Astrocyte (in vitro differentiated cells and primary cell): ENCODE data around the gene TAF6. TPM values are rescaled to one million over a fixed set of nuclear protein-coding genes. Genes with fewer than 3 reads are reported as not detected.
A peak's percentile ranks its signal among the peaks of the same experiment; 100 is the strongest.

Experiments used
- DNase-seq: peaks from one replicate; pipeline ENCODE4 v3.0.0-alpha.2; 2010; ENCODE audit warnings: low read depth
- FAIRE-seq: peaks from 2 replicates; lab custom pipeline; 2011; peaks lifted over from hg19 to GRCh38; lab: Jason Lieb, UNC
- H2AFZ ChIP-seq: 2 replicates; pipeline ENCODE4 v1.6.0; 2012; ENCODE audit warnings: low read depth, low read length, inconsistent platforms
- H3K27ac ChIP-seq: 2 replicates; pipeline ENCODE4 v1.5.1; 2011; ENCODE audit warnings: low read depth, low read length, inconsistent platforms
- H3K27me3 ChIP-seq: 2 replicates; pipeline ENCODE4 v1.6.0; 2011; ENCODE audit warnings: low read length, inconsistent platforms; ENCODE audit not compliant: insufficient read depth
- H3K36me3 ChIP-seq: 2 replicates; pipeline ENCODE4 v1.5.1; 2011; ENCODE audit warnings: low read length, inconsistent platforms; ENCODE audit not compliant: insufficient read depth
- H3K4me1 ChIP-seq: 2 replicates; pipeline ENCODE4 v1.5.1; 2011; ENCODE audit warnings: low read length, inconsistent platforms; ENCODE audit not compliant: insufficient read depth
- H3K4me2 ChIP-seq: 2 replicates; pipeline ENCODE4 v1.6.0; 2012; ENCODE audit warnings: low read length, inconsistent platforms
- H3K4me3 ChIP-seq: 2 replicates; pipeline ENCODE4 v1.5.1; 2011; ENCODE audit warnings: low read depth, mild to moderate bottlenecking, low read length, inconsistent platforms; ENCODE audit not compliant: insufficient read depth
- H3K79me2 ChIP-seq: 2 replicates; pipeline ENCODE4 v1.6.0; 2012; ENCODE audit warnings: mild to moderate bottlenecking, low read length, inconsistent platforms; ENCODE audit not compliant: insufficient read depth
- H3K9ac ChIP-seq: 2 replicates; pipeline ENCODE4 v1.6.0; 2012; ENCODE audit warnings: mild to moderate bottlenecking, low read length, inconsistent platforms
- H3K9me3 ChIP-seq: 2 replicates; pipeline ENCODE4 v1.5.1; 2012; ENCODE audit warnings: low read depth, mild to moderate bottlenecking, low read length, inconsistent platforms; ENCODE audit not compliant: insufficient read depth
- H4K20me1 ChIP-seq: 2 replicates; pipeline ENCODE4 v1.6.0; 2012; ENCODE audit warnings: low read length, inconsistent platforms; ENCODE audit not compliant: insufficient read depth
- H3K27ac Mint-ChIP-seq: one replicate; pipeline ENCODE4 v1.8.0; 2021; ENCODE audit warnings: mild to moderate bottlenecking, mixed read lengths; ENCODE audit not compliant: unreplicated experiment
- H3K27me3 Mint-ChIP-seq: one replicate; pipeline ENCODE4 v1.8.0; 2021; ENCODE audit warnings: low read depth, mixed read lengths; ENCODE audit not compliant: unreplicated experiment
- H3K36me3 Mint-ChIP-seq: one replicate; pipeline ENCODE4 v1.8.0; 2021; ENCODE audit warnings: low read depth, mixed read lengths; ENCODE audit not compliant: unreplicated experiment
- H3K4me1 Mint-ChIP-seq: one replicate; pipeline ENCODE4 v1.8.0; 2021; ENCODE audit warnings: low read depth, mixed read lengths; ENCODE audit not compliant: unreplicated experiment
- H3K4me3 Mint-ChIP-seq: one replicate; pipeline ENCODE4 v1.8.0; 2021; ENCODE audit warnings: mild to moderate bottlenecking, moderate library complexity, mixed read lengths; ENCODE audit not compliant: unreplicated experiment
- H3K9me3 Mint-ChIP-seq: one replicate; pipeline ENCODE4 v1.8.0; 2021; ENCODE audit warnings: mild to moderate bottlenecking, mixed read lengths; ENCODE audit not compliant: unreplicated experiment
- EZH2 ChIP-seq: IDR thresholded peaks from 2 replicates; pipeline ENCODE4 v1.6.1; 2012; ENCODE audit warnings: mild to moderate bottlenecking, low read length, inconsistent platforms; ENCODE audit not compliant: insufficient read depth
- total RNA-seq: library from RNA; stranded (reverse); gene quantifications from 2 replicates; pipeline ENCODE4 v1.2.1, GENCODE V29; 2021
- TF ChIP-seq, protein P1 (sequence below): IDR thresholded peaks from 2 replicates; pipeline ENCODE4 v1.5.1; 2011; ENCODE audit warnings: low read depth, mild to moderate bottlenecking, inconsistent platforms, low read length, moderate library complexity; ENCODE audit not compliant: insufficient read depth

Gene TAF6
- total RNA-seq, 1 donor from 2014 or later: 47.0 TPM

DNA sequence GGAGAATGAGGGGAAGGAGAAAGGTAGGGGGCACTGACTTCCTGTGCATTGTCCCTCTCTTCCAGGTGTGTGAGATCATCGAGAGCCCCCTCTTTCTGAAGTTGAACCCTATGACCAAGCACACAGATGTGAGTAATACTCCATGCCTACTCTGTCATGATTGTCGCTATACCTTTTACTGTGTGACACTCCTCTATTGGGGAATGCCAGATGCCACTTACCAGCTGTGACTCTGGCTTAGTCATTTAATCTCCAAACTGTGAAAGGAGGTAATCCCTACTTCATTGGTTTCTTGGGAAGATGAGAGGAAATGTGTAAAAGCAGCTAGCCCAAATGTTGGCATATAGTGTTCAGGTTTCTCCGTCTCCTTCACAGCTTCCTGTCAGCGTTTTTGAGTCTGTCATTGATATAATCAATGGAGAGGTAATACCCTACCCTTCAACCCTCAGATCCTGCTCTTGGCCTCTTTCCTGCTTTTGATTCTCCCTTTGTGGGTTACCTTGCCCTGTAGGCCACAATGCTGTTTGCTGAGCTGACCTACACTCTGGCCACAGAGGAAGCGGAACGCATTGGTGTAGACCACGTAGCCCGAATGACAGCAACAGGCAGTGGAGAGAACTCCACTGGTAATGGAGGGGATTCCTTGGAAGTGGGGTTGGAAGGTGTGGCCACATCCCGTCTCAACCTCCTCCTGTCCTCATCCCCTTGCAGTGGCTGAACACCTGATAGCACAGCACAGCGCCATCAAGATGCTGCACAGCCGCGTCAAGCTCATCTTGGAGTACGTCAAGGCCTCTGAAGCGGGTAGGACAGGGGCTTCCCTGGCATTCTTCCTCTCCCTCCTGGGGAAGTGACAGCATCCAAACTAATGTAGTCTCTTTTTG lies 28.4 kb downstream of the TAF6 start:
- H3K27me3 Mint-ChIP-seq: no peaks in the 10 kb centered on the region
- no peak overlapping the region for H2AFZ ChIP-seq
- H3K36me3 ChIP-seq: peaks cover 52% of the 10 kb centered on the region
- peaks cover 60% of the 10 kb centered on the region for H3K4me1 ChIP-seq
- H3K4me1 Mint-ChIP-seq: peaks cover 11% of the 10 kb centered on the region
- peak overlapping the region; percentile 58 for H3K27ac Mint-ChIP-seq
- peak overlapping the region; percentile 94 for H3K4me2 ChIP-seq
- H3K9ac ChIP-seq: peak overlapping the region; percentile 25
- H4K20me1 ChIP-seq: peaks cover 45% of the 10 kb centered on the region
- H3K27me3 ChIP-seq: no peaks in the 10 kb centered on the region
- H3K4me3 Mint-ChIP-seq: peak overlapping the region; percentile 95
- peaks cover 26% of the 10 kb centered on the region for H3K36me3 Mint-ChIP-seq
- no peaks in the 10 kb centered on the region for H3K9me3 Mint-ChIP-seq
- no peaks in the 10 kb centered on the region for H3K9me3 ChIP-seq
- peaks cover 68% of the 10 kb centered on the region for H3K79me2 ChIP-seq
- FAIRE-seq: no peak
- H3K27ac ChIP-seq: peak overlapping the region; percentile 43
- no peak overlapping the region for H3K4me3 ChIP-seq
- no peak for DNase-seq
- TF ChIP-seq, protein P1, sequence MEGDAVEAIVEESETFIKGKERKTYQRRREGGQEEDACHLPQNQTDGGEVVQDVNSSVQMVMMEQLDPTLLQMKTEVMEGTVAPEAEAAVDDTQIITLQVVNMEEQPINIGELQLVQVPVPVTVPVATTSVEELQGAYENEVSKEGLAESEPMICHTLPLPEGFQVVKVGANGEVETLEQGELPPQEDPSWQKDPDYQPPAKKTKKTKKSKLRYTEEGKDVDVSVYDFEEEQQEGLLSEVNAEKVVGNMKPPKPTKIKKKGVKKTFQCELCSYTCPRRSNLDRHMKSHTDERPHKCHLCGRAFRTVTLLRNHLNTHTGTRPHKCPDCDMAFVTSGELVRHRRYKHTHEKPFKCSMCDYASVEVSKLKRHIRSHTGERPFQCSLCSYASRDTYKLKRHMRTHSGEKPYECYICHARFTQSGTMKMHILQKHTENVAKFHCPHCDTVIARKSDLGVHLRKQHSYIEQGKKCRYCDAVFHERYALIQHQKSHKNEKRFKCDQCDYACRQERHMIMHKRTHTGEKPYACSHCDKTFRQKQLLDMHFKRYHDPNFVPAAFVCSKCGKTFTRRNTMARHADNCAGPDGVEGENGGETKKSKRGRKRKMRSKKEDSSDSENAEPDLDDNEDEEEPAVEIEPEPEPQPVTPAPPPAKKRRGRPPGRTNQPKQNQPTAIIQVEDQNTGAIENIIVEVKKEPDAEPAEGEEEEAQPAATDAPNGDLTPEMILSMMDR: no peak
- no peak for TF ChIP-seq EZH2

DNA sequence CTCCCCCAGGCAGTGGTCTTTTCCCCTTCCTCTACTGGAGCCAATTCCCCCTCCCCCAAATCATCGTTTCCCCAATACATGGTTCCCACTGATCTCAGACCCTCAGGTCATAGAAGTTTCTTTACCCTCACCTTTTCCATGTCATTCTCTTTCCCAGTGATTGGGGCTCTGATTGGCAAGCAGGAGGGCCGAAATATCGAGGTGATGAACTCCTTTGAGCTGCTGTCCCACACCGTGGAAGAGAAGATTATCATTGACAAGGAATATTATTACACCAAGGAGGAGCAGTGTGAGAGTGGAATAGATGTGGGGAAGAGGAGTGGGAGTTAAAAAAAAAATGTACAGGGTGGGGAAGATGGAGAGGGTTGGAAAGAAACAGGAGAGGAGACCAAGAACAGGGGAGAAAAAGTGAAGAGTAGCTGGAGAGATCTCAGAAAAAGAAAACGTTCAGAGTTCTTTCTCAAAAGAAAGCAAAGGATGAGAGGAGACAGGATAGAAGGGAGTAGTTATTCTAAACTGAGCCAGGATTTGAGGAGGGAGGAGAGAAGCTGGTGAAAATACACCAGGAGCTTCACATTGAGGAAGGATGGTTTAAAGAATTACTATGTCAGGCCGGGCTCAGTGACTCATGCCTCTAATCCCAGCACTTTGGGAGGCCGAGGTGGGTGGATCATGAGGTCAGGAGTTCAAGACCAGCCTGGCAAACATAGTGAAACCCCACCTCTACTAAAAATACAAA lies 29.5 kb downstream of the TAF6 start:
- DNase-seq (no peak), FAIRE-seq (no peak)
- Histone ChIP-seq H4K20me1 (peaks cover 42% of the 10 kb centered on the region), H3K36me3 (peaks cover 45% of the 10 kb centered on the region), H3K4me2 (peak overlapping the region; percentile 94), H3K4me3 (peak overlapping the region; percentile 93), H3K9me3 (no peaks in the 10 kb centered on the region), H3K79me2 (peaks cover 60% of the 10 kb centered on the region), H3K27ac (peak overlapping the region; percentile 84), H2AFZ (peak overlapping the region; percentile 89), H3K27me3 (no peaks in the 10 kb centered on the region), H3K9ac (peak overlapping the region; percentile 97), H3K4me1 (peaks cover 60% of the 10 kb centered on the region)
- no peak for TF ChIP-seq EZH2
- TF ChIP-seq, protein P1: no peak
- Mint-ChIP-seq H3K27ac (peak overlapping the region; percentile 84), H3K27me3 (no peaks in the 10 kb centered on the region), H3K4me1 (peaks cover 11% of the 10 kb centered on the region), H3K4me3 (peak overlapping the region; percentile 95), H3K9me3 (no peaks in the 10 kb centered on the region), H3K36me3 (peaks cover 19% of the 10 kb centered on the region)
